ENCODE results near the gene ORC5. TPM values are rescaled to one million over a fixed set of nuclear protein-coding genes. Genes with fewer than 3 reads are reported as not detected.

Gene ORC5
- polyA plus RNA-seq, 1 donor (not counting 4 experiments of a cell fraction or from before 2014, with no cell fraction given), result 17.9 TPM

DNA sequence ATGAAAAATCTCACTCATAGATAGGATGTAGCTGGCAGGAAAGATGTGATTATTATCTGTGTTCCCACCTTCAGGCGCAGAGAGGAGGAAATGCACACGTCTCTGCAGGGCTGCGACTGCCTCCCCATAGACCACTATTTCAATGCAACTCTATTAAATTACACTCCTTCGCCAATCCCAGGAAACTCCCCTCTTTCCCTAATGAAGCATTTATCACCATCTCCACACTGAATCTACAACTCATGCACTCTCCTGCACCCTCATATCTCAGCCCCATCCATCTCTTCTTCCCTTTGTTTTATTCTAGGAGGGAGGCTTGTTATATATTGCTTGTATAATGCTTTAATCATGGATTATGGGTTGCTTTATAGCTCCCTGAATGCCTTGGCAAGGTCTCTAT is 116.6 kb downstream of the ORC5 start:
- Histone ChIP-seq H3K27ac (ENCODE audit: control insufficient read depth, insufficient read depth, low read length) (no peak overlapping the region), H3K36me3 (ENCODE audit: control insufficient read depth in 2 of 2, extremely low read depth in 1 of 2, insufficient read depth in 2 of 2, low read length in 2 of 2) (no peaks in the 10 kb centered on the region), H3K9me1 (ENCODE audit: control insufficient read depth, extremely low read depth, insufficient read depth, low read length) (no peaks in the 10 kb centered on the region), H3K9ac (ENCODE audit: control insufficient read depth, extremely low read depth, insufficient read depth, low read length) (no peak overlapping the region), H3K4me3 (ENCODE audit: control insufficient read depth in 2 of 3, extremely low read depth in 1 of 3, insufficient read depth in 2 of 3, low read depth in 1 of 3, low read length in 3 of 3) (no peak overlapping the region), H3K79me2 (ENCODE audit: control insufficient read depth, insufficient read depth, low read length) (no peaks in the 10 kb centered on the region), H3K9me3 (ENCODE audit: control insufficient read depth, low read depth, low read length) (no peaks in the 10 kb centered on the region), H3K27me3 (ENCODE audit: control insufficient read depth, extremely low read depth, insufficient read depth, low read length) (no peaks in the 10 kb centered on the region), H3K4me1 (ENCODE audit: control insufficient read depth, extremely low read depth, insufficient read depth, low read length) (no peaks in the 10 kb centered on the region), H2AFZ (ENCODE audit: control insufficient read depth, low read length) (no peak overlapping the region), H3K4me2 (ENCODE audit: control insufficient read depth, extremely low read depth, insufficient read depth, low read depth, low read length) (no peak overlapping the region), H4K20me1 (ENCODE audit: control insufficient read depth, extremely low read depth, insufficient read depth, low read length) (no peaks in the 10 kb centered on the region)
- dilution Hi-C loops (cut with MboI; ENCODE audit: extremely low pct_ligation_motif_present, low sequenced_read_pairs), result no loop called here
- no peak for TF ChIP-seq EZH2 (IDR thresholded peaks at IDR 0.05; ENCODE audit: low read length)
- no peak for TF ChIP-seq CTCF (optimal IDR thresholded peaks at IDR 0.05 in 1 of 3, IDR thresholded peaks at IDR 0.05 in 1 of 3, conservative IDR thresholded peaks at IDR 0.05 in 1 of 3; ENCODE audit: extremely low read depth in 1 of 3, insufficient read depth in 2 of 3, low read length in 3 of 3)
- FAIRE-seq (no peak), DNase-seq (ENCODE audit: low read depth, low spot score) (no peak)

- H3K9ac ChIP-seq (ENCODE audit: control insufficient read depth, extremely low read depth, insufficient read depth, low read length), result no peak overlapping the region
- TF ChIP-seq CTCF (optimal IDR thresholded peaks at IDR 0.05 in 1 of 3, IDR thresholded peaks at IDR 0.05 in 1 of 3, conservative IDR thresholded peaks at IDR 0.05 in 1 of 3; ENCODE audit: extremely low read depth in 1 of 3, insufficient read depth in 2 of 3, low read length in 3 of 3) (no peak), EZH2 (IDR thresholded peaks at IDR 0.05; ENCODE audit: low read length) (no peak)
- no peaks in the 10 kb centered on the region for H3K36me3 ChIP-seq (ENCODE audit: control insufficient read depth in 2 of 2, extremely low read depth in 1 of 2, insufficient read depth in 2 of 2, low read length in 2 of 2)
- no peak overlapping the region for H3K4me2 ChIP-seq (ENCODE audit: control insufficient read depth, extremely low read depth, insufficient read depth, low read depth, low read length)
- H3K27me3 ChIP-seq (ENCODE audit: control insufficient read depth, extremely low read depth, insufficient read depth, low read length), result no peaks in the 10 kb centered on the region
- H3K4me1 ChIP-seq (ENCODE audit: control insufficient read depth, extremely low read depth, insufficient read depth, low read length), result no peaks in the 10 kb centered on the region
- FAIRE-seq (no peak), DNase-seq (ENCODE audit: low read depth, low spot score) (no peak)
- no peaks in the 10 kb centered on the region for H4K20me1 ChIP-seq (ENCODE audit: control insufficient read depth, extremely low read depth, insufficient read depth, low read length)
- no peaks in the 10 kb centered on the region for H3K9me3 ChIP-seq (ENCODE audit: control insufficient read depth, low read depth, low read length)
- no peak overlapping the region for H3K4me3 ChIP-seq (ENCODE audit: control insufficient read depth in 2 of 3, extremely low read depth in 1 of 3, insufficient read depth in 2 of 3, low read depth in 1 of 3, low read length in 3 of 3)
- H3K9me1 ChIP-seq (ENCODE audit: control insufficient read depth, extremely low read depth, insufficient read depth, low read length), result no peaks in the 10 kb centered on the region
- H2AFZ ChIP-seq (ENCODE audit: control insufficient read depth, low read length), result no peak overlapping the region
- no peaks in the 10 kb centered on the region for H3K79me2 ChIP-seq (ENCODE audit: control insufficient read depth, insufficient read depth, low read length)
- no peak overlapping the region for H3K27ac ChIP-seq (ENCODE audit: control insufficient read depth, insufficient read depth, low read length)
- dilution Hi-C loops (cut with MboI; ENCODE audit: extremely low pct_ligation_motif_present, low sequenced_read_pairs), result no loop called here
Measured at GRCh38 chr7:104089612-104090011, 118.2 kb downstream of the ORC5 start.

Measured in keratinocyte (primary cell).